HG02798 (cell line): ENCODE measurements around the gene BEAN1.
"Not testable (repeated sequence)": the region's sequence is repeated elsewhere in the genome, so short reads cannot be mapped to it uniquely, and the experiment has no call there.

Experiments used
- ATAC-seq: cut with Tn5 transposase; IDR thresholded peaks from one replicate; pipeline ENCODE4 v1.9.1; 2021; ENCODE audit warnings: mild to moderate bottlenecking; ENCODE audit not compliant: unreplicated experiment, poor library complexity

BEAN1 gene

DNA sequence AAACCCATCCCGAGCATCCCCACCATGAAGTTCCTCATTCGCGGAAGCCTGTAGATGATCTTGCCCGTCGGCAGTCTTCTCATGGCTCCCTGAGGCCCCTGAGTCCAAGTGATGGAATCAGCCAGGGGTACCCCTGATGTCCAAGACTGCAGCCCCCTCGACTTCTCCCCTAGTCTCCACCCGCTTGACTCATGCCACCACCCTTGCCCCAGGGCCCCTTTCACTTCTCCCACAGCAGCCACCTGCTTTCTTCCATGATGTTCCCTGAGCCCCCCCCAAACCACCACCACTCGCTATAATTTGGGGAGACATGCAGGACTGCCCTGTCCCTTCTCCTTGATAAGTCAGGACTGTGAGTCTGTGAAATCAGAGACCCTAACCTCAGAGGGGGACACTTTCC lies 11.4 kb downstream of the BEAN1 start:
- ATAC-seq = no peak

DNA sequence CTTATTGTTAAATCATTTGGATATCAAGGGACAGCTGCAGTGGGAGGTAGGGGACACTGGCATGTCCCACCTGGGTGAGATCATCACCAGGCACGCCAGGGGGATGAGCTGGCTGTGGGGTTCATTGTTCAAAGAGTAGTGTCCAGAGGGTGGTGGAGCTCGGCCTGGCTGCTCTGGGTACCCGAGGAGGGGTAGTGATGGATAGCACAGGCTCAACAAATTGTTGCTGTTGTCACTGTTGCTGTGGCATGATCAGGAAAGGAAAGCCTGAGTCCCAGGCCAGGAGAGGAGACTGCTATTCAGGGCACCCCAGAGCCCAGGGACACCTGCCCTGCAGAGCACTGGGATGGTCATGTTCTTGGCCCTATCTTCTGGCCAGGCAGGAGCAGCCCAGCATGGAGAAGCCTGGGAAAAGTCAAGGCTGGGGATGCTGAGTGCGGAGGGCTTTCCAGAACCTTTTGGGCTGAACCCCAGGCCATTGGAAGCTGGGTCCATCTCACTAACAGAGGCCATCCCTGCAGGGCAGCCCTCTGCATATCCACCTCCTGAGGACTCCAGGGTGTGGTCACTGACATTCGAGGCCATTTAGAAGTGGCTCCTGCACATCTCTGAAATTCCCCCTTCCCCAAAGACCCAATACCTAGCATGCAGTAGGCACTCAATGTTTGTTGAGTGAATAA lies 12.1 kb downstream of the BEAN1 start:
- ATAC-seq = no peak

DNA sequence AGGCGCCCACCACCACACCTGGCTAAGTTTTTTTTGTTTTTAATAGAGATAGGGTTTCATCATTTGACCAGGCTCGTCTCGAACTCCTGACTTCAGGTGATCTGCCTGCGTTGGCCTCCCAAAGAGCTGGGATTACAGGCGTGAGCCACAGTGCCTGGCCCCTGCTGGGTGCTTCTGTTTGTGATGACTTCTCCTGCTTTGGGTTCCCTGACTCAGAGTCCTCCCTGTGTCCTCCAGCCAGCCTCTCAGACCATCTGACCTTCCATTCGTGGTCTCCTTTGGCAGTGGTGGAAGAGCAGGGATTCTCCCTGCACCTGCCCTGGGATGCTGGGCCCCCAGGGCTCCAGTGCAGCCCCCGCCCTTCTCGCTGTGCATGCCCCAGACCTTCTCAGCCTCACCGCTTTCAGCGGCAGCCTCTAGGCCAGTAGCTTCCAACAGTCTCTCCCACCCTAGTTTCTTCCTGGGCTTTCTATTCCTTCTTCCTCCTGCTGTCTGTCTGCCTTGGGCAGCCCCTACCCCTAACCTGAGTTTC lies 13.2 kb downstream of the BEAN1 start:
- ATAC-seq = no peak

DNA sequence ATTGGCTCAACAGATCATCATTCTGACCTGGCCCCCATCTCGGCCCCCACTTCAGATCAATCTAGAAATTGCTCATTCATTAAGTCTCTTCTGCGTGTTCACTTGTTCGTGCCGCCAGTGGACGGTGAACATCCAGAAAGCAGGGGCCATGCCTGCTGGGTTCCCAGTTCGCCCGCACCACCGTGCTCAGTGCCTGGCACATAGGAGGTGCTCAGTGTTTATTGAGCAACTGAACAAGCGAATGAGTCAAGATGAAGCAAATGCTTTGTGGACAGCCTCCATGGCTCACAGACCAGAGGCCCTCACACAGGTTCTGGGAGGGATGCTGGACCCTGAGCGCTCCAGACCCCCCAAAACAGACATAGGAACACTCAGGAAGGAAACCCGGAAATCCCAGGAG lies 13.9 kb downstream of the BEAN1 start:
- ATAC-seq = no peak

DNA sequence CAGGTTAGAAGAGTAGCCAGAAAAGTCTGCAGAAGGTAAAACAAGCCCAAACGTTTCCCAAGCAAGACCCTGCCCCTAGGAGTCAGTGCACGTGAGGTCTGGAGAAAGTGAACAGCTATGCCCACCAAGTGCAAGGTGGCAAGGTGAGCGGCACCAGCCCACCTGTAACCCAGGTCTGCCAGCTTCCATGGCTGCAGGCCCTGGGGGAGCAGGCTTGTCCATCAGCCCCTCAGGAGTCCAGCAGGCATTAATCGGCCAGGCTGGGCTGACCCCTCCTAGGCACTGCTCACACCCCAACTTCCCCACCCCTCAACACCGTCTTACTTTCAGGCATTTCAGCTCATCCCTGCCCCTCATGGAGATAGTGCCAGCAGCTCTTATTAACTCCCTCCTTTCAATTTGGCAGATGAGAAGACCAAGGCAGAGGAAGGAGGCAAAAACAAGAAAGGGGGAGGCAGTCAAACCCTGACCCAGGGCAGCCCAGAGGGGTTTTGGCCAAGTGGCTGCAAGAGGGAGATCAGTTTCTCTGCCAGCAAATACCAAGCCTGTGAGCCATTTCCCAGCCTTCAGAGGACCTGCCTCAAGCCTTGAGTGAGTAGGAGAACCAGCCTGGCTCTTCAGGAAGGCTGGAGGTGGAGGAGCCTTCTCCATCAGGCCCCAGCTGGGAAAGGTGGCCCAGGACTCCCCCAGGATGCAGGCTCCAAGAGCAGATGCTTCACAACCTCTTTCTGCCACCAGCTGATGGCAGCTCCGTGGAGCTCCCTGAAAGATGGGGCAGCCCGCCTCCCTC lies 14.7 kb downstream of the BEAN1 start:
- no peak for ATAC-seq

DNA sequence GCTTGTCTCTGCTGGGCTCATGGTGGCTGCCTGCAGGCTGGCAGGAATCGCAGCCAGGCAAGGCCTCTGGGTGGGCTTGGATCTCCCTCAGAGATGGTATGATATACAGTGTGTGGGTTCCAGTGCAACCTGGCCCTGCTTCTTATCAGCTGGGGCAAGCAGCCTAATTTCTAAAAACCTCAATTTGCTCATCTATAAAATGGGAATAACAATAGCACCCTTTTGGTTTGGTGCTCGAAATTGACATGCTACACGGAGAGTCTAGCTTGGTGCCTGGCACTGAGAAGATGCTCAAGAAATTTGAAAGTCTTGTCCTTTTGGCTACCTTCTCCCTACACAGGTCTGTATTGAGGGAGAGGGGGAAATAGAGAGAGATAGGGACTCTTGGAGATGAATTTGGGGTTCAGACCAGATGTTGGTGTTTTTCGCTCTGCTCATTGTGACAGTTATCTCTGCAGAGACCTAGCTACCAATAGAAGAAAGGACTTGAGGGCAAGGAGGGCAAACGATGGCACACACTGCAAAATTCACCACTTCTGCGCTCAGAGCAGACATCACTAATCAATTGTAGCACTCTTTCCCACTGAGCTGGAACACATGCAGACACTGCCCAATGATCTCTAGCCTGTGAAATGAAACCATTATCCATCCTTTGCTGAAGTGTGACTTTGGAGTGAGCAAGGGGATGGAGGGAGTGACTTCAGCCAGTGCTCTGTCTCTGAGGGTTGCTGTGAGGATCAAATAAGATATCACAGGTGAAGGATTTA lies 15.6 kb downstream of the BEAN1 start:
- no peak for ATAC-seq

DNA sequence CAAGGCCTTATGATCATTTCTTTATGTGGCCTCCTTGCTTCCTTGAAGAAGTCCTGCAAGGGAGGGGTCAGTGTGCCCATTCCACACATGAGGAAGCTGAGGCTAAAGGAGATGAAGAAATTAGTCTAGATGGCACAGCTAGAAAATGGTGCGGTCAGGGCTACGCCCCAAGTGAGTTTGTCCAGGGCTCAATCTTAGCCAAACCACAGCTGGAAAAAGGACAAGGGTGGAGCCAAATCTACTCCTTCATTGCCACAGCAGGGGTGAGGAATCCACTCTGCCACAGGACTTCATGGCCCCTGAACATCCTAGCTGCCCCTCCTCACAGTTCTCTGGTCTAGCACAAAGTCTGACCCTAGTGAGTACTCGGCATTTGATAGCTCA lies 16.2 kb downstream of the BEAN1 start:
- no peak for ATAC-seq

DNA sequence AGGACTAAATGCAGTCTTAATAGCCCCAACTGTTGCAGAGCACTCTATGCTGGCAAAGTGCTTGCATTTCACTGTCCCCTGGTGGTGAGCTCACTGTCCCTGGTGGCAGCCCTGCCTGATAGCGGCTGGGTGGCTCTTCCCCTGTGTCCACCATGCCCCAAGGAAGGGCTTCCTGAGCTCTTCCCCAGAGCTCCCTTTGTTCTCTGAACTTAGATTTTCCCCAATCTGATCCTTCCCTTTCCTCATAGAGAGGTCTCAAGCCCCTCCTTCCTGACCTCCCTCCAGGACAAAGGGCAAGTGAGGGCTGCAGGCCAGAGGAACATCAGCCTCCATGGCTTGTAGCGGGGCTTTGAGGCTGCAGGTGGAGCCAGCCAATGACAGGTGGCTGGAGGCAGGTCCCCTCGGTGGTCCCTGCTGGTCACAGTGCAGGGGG lies 17.0 kb downstream of the BEAN1 start:
- ATAC-seq = no peak

DNA sequence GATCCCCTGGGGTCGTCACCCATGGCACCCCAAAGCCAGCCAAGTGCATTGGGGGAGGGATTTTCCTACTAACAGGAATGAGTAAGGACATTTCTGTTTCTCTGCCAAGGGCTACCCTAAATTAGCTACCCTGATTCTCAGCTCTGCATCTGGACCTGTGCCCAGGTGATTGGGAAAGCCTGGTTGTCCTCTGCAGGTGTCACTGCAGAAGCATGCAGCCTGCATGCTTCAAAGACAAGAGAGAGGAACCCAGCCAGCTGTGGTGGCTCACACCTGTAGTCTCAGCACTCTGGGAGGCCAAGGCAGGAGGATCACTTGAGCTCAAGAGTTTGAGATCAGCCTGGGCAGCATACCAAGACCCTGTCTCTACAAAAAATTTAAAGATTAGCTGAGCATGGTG lies 19.6 kb downstream of the BEAN1 start:
- no peak for ATAC-seq

DNA sequence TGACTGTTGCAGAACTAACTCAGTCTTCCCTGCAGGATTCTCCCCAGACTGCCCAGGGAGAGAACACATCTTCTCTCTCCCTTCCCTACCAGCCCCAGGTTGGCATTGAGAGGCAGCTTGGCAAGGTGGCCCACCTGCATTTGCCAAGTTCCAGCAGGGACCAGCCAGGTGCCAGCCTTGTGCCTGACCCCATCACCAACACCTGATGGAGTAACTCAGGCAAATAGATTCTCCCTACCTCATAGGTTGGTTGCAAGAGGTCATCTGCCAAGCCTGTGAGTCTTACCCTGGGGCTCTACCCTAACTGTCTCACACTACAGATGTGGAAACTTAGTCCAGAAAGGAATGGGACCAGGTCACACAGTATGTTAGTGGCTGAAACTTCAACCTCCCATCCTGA lies 20.4 kb downstream of the BEAN1 start:
- no peak for ATAC-seq

DNA sequence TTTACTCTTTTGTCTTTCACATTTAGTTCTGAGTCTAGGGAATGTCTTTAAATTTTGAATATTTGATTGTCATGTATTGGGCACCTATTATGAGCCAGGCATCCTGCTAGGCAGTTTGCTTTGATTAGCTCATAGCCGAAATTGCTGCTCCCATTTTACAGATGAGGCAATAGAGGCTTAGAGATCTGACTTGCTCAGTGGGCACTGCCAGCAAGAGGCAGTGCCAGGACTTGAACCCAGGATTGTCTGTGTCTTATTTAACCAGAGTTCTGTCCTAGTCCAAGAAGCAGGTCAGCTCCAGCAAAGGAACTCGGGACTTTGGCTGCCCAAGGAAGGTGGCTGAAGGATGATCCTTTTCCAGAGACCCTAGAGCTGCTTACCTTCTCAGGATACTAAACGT lies 24.5 kb downstream of the BEAN1 start:
- no peak for ATAC-seq

DNA sequence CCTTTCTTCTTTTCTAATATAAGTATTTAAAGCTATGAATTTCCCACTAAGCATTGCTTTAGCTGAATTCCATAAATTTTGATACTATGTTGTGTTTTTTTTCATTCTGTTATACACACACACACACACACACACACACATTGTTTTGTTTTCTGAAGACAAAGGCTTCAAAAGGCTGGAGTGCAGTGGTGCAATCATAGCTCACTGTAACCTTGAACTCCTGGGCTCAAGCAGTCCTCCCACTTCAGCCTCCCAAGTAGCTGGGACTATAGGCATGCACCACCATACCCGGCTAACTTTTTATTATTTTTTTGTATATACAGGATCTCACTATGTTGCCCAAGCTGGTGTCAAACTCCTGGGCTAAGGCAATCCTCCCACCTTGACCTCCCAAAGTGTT lies 26.1 kb downstream of the BEAN1 start:
- not testable (repeated sequence) for ATAC-seq

DNA sequence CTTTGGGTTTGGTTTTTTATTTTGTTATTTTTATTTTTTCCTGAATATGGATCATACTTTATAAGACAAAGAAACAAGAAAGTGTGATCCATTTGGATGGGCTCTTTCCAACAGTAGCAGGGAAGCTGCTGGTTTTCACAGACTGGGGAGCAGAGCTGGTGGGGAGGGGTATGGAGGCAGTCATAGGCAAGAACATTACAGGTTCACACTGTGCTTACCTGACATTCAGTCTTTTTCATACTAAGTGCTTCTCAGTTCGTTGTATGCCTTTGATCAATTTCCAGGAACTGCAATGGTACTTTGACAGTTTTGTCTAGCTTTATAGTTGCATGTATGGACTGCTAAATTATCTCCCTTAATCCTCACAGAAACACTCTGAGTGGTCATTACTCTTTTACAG lies 27.7 kb downstream of the BEAN1 start:
- ATAC-seq = no peak

DNA sequence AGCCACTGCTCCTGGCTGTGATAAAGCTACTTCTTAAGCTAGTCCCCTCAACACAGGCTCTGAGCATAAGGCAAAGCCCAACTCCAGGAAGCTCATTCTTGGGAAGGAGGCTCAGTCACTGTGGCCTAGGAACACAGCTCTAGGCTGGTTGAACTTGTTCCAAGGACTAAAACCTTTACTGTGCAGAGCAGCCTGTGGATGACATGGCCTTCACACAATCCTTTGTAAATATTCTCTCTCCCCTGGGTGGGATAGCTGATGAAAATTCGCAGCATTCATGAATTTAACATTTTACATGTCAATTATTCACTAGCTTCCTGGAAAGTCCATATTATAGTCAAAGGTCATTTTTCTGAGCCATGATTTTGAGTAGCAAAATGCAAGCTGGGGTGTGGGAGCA lies 28.9 kb downstream of the BEAN1 start:
- no peak for ATAC-seq

DNA sequence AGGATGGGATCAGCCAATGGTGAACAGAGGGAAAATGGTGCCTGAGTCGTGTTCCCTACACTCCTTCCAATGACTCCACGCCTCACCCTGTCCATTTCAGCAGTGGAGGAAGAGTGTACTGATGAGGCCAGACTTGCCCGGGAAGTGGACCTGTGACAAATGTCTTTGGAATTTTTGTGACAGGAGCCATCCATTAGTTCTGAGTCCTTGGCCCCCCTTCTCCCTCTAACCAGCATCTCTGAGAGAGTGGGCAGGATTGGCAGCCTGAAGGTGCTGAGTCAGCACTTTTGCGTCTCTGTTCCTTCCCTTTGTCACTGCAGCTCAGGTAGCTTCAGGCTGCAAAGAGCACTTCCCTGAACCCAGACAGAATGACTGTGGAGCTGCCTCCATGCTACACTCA lies 30.8 kb downstream of the BEAN1 start:
- no peak for ATAC-seq

DNA sequence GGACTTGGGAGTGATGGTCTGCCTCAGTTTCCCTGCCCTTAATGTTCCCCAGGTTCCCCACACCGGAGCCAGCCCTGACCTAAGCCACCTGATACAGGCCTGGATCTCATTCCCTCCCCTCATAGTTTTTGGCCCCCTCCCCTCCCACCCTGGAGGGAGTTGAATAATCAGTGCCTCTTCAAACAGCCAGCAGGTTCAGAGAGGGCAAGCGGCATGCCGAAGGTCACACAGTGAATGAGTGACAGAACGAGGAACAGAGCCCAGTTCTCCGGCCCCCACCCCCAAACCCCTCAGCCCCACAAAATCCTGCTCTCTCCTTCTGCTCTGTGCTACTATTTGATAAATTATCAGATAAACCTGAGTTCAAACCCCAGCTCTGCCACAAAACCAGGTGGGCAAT lies 31.2 kb downstream of the BEAN1 start:
- ATAC-seq = no peak

DNA sequence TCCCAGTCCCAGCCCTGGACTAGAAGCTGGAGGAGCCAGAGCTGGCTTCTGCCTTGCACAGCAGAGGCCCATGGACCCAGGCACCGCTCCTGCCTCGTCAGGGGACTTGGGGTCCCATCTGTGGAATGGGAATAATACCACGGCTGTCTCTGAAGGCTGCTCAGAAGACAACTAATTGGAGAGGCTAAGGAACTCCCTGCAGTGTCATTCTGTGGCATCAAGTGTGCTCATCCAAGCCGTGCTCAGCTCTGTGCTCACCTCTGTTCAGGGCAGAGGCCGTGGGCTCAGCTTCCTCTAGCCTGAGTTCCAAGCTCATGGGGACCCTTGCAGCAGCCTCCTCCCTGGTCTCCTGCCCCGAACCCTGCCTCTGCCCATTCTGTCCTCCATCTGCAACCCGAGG lies 31.8 kb downstream of the BEAN1 start:
- ATAC-seq = no peak

DNA sequence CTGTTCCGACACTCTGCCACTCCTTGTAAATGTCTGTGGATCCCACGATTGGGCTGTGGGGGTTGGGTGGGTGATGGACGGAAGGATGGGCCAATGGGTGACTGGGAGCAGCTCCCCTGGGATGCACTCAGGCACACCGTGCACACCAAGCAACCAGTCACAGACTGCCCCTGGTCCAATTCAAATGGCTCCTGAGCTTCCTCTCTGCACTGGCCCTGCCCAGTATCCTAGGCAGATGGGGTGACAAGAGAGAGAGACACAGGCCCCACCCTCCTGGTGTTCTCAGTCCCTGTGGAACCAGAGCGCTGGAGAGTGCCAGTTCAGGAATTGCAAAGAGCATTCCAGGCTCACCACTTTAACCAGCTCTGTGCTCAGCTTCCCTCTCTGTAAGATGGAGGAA lies 32.8 kb downstream of the BEAN1 start:
- ATAC-seq = no peak

DNA sequence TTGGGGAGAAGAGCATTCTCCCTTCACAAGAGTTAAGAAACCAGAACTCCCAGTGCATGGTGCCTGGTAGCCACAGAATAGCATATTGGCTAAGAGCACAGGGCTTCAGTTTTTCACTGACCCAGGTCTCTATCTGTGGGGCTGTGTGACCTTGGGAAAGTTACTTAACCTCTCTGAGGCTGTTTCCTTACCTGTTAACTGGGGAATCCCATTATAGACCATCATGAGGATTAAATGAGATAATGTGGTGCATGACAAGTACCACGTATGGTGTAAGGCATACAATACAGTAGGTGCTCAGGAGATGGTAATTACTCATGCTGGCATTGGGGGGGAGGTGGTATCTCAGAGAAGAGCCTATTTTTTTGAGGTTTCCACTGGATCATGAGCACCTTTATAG lies 33.6 kb downstream of the BEAN1 start:
- no peak for ATAC-seq

DNA sequence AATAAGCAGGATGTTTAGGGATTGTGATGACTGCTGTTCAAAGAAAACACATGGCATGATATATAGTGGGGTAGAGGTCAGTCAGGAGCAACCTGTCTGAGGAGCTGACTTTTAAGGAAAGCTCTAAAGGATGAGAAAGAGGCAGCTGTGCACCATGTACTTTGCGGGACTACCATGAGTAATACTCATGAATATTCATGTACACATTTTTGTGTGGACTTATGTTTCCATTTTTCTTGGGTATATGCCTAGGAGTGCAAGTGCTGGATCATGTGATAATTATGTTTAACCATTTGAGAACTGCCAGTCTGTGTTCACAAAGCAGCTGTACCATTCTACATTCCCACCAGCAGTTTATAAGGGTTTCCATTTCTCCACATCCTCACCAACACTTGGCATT lies 35.8 kb downstream of the BEAN1 start:
- no peak for ATAC-seq

DNA sequence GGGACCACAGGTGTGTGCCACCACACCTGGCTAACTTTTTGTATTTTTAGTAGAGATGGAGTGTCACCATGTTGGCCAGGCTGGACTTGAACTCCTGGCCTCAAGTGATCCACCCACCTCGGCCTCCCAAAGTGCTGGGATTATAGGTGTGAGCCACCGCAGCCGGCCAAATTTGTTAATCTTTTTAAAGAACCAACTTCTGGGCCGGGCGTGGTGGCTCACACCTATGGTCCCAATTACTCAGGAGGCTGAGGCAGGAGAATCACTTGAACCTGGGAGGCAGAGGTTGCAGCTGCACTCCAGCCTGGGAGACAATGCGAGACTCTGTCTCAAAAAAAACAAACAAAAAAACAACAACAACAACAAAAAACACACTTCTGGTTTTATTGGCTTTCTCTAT lies 38.9 kb downstream of the BEAN1 start:
- ATAC-seq = not testable (repeated sequence)
